GM19468 (cell line): ENCODE measurements around the gene MAGI1.

ENCODE experiments used
- ATAC-seq: cut with Tn5 transposase; IDR thresholded peaks from one replicate; pipeline ENCODE4 v1.9.1; 2021; ENCODE audit warnings: mild to moderate bottlenecking, moderate library complexity, moderate number of reproducible peaks; ENCODE audit not compliant: unreplicated experiment; ENCODE audit errors: extremely low read depth

MAGI1 gene

GRCh38 chr3:65659396-65659795, 379.3 kb downstream of the MAGI1 start:
- ATAC-seq, result no peak

- ATAC-seq, result no peak
These were observed 380.3 kb downstream of the MAGI1 start for GRCh38 chr3:65658401-65658800.

- ATAC-seq, result no peak
These were observed 383.7 kb downstream of the MAGI1 start for GRCh38 chr3:65655061-65655460.

GRCh38 chr3:65653731-65654130, 385.0 kb downstream of the MAGI1 start:
- no peak for ATAC-seq

GRCh38 chr3:65650247-65650646, 388.5 kb downstream of the MAGI1 start:
- no peak for ATAC-seq

GRCh38 chr3:65647369-65647768, 391.3 kb downstream of the MAGI1 start:
- no peak for ATAC-seq

- ATAC-seq, result no peak
These were observed 395.8 kb downstream of the MAGI1 start for GRCh38 chr3:65642883-65643282.

- ATAC-seq, result no peak
These were observed 396.9 kb downstream of the MAGI1 start for GRCh38 chr3:65641777-65642176.

- ATAC-seq, result no peak
These were observed 397.7 kb downstream of the MAGI1 start for GRCh38 chr3:65641045-65641444.

GRCh38 chr3:65639444-65639843, 399.3 kb downstream of the MAGI1 start:
- no peak for ATAC-seq

GRCh38 chr3:65638301-65638700, 400.4 kb downstream of the MAGI1 start:
- ATAC-seq, result no peak

GRCh38 chr3:65636326-65636725, 402.4 kb downstream of the MAGI1 start:
- ATAC-seq, result no peak

GRCh38 chr3:65635657-65636056, 403.1 kb downstream of the MAGI1 start:
- no peak for ATAC-seq

GRCh38 chr3:65633018-65633638, 405.6 kb downstream of the MAGI1 start:
- ATAC-seq, result no peak

GRCh38 chr3:65632414-65632813, 406.3 kb downstream of the MAGI1 start:
- no peak for ATAC-seq

- no peak for ATAC-seq
These were observed 409.7 kb downstream of the MAGI1 start for GRCh38 chr3:65628978-65629377.

GRCh38 chr3:65627062-65627461, 411.7 kb downstream of the MAGI1 start:
- no peak for ATAC-seq

- no peak for ATAC-seq
These were observed 413.4 kb downstream of the MAGI1 start for GRCh38 chr3:65625305-65625704.

GRCh38 chr3:65623362-65623761, 415.4 kb downstream of the MAGI1 start:
- no peak for ATAC-seq

- ATAC-seq, result no peak
These were observed 418.8 kb downstream of the MAGI1 start for GRCh38 chr3:65619888-65620287.

- no peak for ATAC-seq
These were observed 419.3 kb downstream of the MAGI1 start for GRCh38 chr3:65619451-65619881.

- no peak for ATAC-seq
These were observed 420.1 kb downstream of the MAGI1 start for GRCh38 chr3:65618599-65618998.

GRCh38 chr3:65617787-65618186, 420.9 kb downstream of the MAGI1 start:
- no peak for ATAC-seq
